ENCODE measurements around the gene RNF126.

GRCh38 chr19:601310-601709 is 61.7 kb downstream of the RNF126 start:
- TF ChIP-seq CTCF (IDR thresholded peaks at IDR 0.05; ENCODE audit: poor library complexity, severe bottlenecking) (no peak), TAF1 (IDR thresholded peaks at IDR 0.05; ENCODE audit: low read depth) (no peak), EP300 (conservative IDR thresholded peaks at IDR 0.05; ENCODE audit: poor library complexity, severe bottlenecking) (no peak)
- TF ChIP-seq, protein P1, sequence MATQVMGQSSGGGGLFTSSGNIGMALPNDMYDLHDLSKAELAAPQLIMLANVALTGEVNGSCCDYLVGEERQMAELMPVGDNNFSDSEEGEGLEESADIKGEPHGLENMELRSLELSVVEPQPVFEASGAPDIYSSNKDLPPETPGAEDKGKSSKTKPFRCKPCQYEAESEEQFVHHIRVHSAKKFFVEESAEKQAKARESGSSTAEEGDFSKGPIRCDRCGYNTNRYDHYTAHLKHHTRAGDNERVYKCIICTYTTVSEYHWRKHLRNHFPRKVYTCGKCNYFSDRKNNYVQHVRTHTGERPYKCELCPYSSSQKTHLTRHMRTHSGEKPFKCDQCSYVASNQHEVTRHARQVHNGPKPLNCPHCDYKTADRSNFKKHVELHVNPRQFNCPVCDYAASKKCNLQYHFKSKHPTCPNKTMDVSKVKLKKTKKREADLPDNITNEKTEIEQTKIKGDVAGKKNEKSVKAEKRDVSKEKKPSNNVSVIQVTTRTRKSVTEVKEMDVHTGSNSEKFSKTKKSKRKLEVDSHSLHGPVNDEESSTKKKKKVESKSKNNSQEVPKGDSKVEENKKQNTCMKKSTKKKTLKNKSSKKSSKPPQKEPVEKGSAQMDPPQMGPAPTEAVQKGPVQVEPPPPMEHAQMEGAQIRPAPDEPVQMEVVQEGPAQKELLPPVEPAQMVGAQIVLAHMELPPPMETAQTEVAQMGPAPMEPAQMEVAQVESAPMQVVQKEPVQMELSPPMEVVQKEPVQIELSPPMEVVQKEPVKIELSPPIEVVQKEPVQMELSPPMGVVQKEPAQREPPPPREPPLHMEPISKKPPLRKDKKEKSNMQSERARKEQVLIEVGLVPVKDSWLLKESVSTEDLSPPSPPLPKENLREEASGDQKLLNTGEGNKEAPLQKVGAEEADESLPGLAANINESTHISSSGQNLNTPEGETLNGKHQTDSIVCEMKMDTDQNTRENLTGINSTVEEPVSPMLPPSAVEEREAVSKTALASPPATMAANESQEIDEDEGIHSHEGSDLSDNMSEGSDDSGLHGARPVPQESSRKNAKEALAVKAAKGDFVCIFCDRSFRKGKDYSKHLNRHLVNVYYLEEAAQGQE (IDR thresholded peaks at IDR 0.05; ENCODE audit: borderline replicate concordance), result no peak

Measured in neural cell (in vitro differentiated cells).